B cell (primary cell): ENCODE data around the gene WFDC9.
"Not testable (repeated sequence)": the region's sequence is repeated elsewhere in the genome, so short reads cannot be mapped to it uniquely, and the experiment has no call there.

Experiments
- EZH2 ChIP-seq: IDR thresholded peaks from 2 replicates; pipeline ENCODE4 v1.6.1; 2012; ENCODE audit warnings: borderline replicate concordance, low read depth, mild to moderate bottlenecking, moderate library complexity, low read length; ENCODE audit not compliant: insufficient read depth, poor library complexity, severe bottlenecking
- TF ChIP-seq, protein P1 (sequence below): fragments of 200-600 bp; IDR thresholded peaks from one replicate; pipeline ENCODE4 v1.8.0; 2022; ENCODE audit warnings: antibody characterized with exemption, mild to moderate bottlenecking

DNA sequence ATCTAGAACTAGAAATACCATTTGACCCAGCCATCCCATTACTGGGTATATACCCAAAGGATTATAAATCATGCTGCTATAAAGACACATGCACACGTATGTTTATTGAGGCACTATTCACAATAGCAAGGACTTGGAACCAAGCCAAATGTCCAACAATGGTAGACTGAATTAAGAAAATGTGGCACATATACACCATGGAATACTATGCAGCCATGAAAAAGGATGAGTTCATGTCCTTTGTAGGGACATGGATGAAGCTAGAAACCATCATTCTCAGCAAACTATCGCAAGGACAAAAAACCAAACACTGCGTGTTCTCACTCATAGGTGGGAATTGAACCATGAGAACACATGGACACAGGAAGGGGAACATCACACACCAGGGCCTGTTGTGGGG lies 26.0 kb upstream of the WFDC9 start:
- TF ChIP-seq, protein P1, sequence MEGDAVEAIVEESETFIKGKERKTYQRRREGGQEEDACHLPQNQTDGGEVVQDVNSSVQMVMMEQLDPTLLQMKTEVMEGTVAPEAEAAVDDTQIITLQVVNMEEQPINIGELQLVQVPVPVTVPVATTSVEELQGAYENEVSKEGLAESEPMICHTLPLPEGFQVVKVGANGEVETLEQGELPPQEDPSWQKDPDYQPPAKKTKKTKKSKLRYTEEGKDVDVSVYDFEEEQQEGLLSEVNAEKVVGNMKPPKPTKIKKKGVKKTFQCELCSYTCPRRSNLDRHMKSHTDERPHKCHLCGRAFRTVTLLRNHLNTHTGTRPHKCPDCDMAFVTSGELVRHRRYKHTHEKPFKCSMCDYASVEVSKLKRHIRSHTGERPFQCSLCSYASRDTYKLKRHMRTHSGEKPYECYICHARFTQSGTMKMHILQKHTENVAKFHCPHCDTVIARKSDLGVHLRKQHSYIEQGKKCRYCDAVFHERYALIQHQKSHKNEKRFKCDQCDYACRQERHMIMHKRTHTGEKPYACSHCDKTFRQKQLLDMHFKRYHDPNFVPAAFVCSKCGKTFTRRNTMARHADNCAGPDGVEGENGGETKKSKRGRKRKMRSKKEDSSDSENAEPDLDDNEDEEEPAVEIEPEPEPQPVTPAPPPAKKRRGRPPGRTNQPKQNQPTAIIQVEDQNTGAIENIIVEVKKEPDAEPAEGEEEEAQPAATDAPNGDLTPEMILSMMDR = not testable (repeated sequence)
- not testable (repeated sequence) for TF ChIP-seq EZH2
